Memory B cell (primary cell): ENCODE data around the gene ATP1B3.
"Not testable (repeated sequence)": the region's sequence is repeated elsewhere in the genome, so short reads cannot be mapped to it uniquely, and the experiment has no call there.

Experiments used
- ATAC-seq: fragments of 150-1000 bp; cut with Tn5 transposase; 2 replicates; pipeline ENCODE4 v1.10.0; 2021; ENCODE audit warnings: low read depth, mild to moderate bottlenecking, moderate library complexity
- DNase-seq, 2 donors: peaks; one replicate each; pipeline ENCODE4 v3.0.0; 2022; ENCODE audit warnings: low spot score in 2 of 2
- H3K27ac Mint-ChIP-seq: one replicate; pipeline ENCODE4 v1.8.0; 2022; ENCODE audit warnings: mild to moderate bottlenecking, moderate library complexity, mixed read lengths
- H3K27me3 Mint-ChIP-seq: one replicate; pipeline ENCODE4 v1.8.0; 2022; ENCODE audit warnings: mixed read lengths
- H3K36me3 Mint-ChIP-seq: one replicate; pipeline ENCODE4 v1.8.0; 2022; ENCODE audit warnings: mild to moderate bottlenecking, mixed read lengths
- H3K4me1 Mint-ChIP-seq: one replicate; pipeline ENCODE4 v1.8.0; 2022; ENCODE audit warnings: mixed read lengths
- H3K4me3 Mint-ChIP-seq: one replicate; pipeline ENCODE4 v1.8.0; 2022; ENCODE audit warnings: mild to moderate bottlenecking, moderate library complexity, mixed read lengths
- H3K9me3 Mint-ChIP-seq: one replicate; pipeline ENCODE4 v1.8.0; 2022; ENCODE audit warnings: mixed read lengths

Gene ATP1B3

GRCh38 chr3:141876381-141876890 lies at the start of gene ATP1B3:
Gene ATP1B3, plus strand, starts transcription at chr3:141876643. Its CDS starts 159 bp downstream, at chr3:141876802.
- H3K9me3 Mint-ChIP-seq, result no peaks in the 10 kb centered on the region
- DNase-seq (peak; percentile 76 to 82), ATAC-seq (peak; percentile 77)
- peaks cover 12% of the 10 kb centered on the region for H3K4me1 Mint-ChIP-seq
- peak within 1 kb of the TSS; percentile 80 for H3K27ac Mint-ChIP-seq
- peak within 1 kb of the TSS; percentile 92 for H3K4me3 Mint-ChIP-seq
- H3K36me3 Mint-ChIP-seq, result no peaks in the 10 kb centered on the region
- no peaks in the 10 kb centered on the region for H3K27me3 Mint-ChIP-seq

DNA sequence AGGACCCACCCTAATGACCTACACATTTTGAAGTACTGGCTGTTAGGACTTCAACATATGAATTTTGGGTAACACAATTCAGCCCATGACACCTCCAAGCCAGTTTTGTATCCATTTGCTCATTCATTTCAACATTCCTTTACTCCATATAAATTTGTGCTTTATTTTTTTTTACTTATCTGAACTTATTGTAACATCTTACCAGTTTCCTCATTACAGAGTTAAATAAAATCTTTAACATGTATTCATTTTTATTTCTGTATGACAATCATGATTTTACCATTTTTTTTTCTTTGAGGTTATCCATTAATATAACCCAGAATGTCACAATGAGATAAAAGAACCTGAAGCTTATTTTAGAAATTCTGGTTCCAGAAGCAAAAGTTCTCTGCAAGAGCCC lies 48.0 kb upstream of the ATP1B3 start:
- Mint-ChIP-seq H3K4me1 (no peaks in the 10 kb centered on the region), H3K4me3 (no peak overlapping the region), H3K27ac (no peak overlapping the region), H3K27me3 (peaks cover 3% of the 10 kb centered on the region), H3K9me3 (no peaks in the 10 kb centered on the region), H3K36me3 (no peaks in the 10 kb centered on the region)
- ATAC-seq (no peak), DNase-seq (no peak)

DNA sequence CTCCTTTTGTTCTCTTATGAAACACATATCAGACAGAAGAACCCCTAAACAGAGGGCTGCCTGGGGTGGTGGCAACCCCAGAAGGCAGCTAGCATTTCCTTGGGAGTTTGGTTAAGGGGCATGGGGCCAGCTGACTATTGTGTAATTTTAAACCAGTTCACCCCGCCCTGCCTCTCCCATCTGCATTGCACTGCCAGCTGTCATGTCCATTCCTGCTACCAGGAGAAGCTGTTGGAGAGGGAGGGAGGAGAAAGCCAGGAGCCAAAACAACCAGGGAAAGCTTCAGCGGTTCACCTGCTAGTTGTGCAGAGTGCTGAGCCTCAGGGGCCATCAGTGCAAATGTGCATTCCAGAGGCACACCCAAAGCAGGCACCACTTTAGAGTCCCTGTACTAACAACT lies 47.6 kb upstream of the ATP1B3 start:
- H3K4me3 Mint-ChIP-seq, result no peak overlapping the region
- H3K27me3 Mint-ChIP-seq, result peaks cover 3% of the 10 kb centered on the region
- DNase-seq (no peak), ATAC-seq (no peak)
- no peak overlapping the region for H3K27ac Mint-ChIP-seq
- no peaks in the 10 kb centered on the region for H3K9me3 Mint-ChIP-seq
- H3K4me1 Mint-ChIP-seq, result no peaks in the 10 kb centered on the region
- no peaks in the 10 kb centered on the region for H3K36me3 Mint-ChIP-seq

DNA sequence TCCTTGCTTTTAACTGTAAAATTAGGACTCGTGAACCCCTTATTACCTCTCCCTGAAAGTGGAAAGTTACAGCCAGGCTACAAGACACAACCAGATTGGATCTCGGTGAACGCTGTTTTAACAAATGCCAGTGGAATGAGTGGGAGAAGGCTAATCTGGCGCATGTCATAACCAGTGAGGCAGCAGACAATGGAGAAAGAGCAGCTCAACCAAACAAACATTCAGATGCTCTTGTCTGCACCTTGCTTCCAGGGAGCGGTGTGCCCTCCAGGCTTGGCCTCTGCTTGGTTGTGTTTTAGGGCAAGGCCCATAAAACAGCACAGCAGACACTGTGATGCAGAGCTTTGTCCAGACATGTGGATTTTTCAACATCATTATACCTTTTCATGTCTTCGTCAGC lies 45.9 kb upstream of the ATP1B3 start:
- peaks cover 2% of the 10 kb centered on the region for H3K9me3 Mint-ChIP-seq
- peaks cover 3% of the 10 kb centered on the region for H3K27me3 Mint-ChIP-seq
- ATAC-seq, result no peak
- H3K36me3 Mint-ChIP-seq, result no peaks in the 10 kb centered on the region
- no peak overlapping the region for H3K27ac Mint-ChIP-seq
- no peaks in the 10 kb centered on the region for H3K4me1 Mint-ChIP-seq
- no peak for DNase-seq
- H3K4me3 Mint-ChIP-seq, result no peak overlapping the region

DNA sequence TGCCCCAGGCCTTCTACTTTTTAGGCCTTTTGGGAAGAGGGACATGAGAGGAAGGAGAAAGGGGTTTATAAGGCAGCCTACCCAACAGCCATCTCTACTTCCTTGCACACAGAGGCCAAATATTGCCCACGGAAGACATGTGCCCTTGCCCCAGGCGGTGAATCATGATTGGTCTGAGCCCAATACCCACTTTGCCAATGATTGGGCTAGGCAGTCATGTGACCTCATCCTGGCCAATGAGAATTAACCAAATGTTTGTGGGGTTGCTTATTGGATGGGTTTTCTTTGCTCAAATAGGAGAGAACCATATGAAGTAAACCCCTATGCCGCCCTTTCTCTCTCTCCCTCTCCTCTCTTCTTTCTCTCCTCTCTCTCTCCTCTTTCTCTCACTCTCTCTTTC lies 42.2 kb upstream of the ATP1B3 start:
- Mint-ChIP-seq H3K36me3 (no peaks in the 10 kb centered on the region), H3K27ac (no peak overlapping the region), H3K4me1 (no peaks in the 10 kb centered on the region), H3K27me3 (peaks cover 3% of the 10 kb centered on the region), H3K4me3 (no peak overlapping the region), H3K9me3 (peaks cover 2% of the 10 kb centered on the region)
- DNase-seq (no peak), ATAC-seq (no peak)

DNA sequence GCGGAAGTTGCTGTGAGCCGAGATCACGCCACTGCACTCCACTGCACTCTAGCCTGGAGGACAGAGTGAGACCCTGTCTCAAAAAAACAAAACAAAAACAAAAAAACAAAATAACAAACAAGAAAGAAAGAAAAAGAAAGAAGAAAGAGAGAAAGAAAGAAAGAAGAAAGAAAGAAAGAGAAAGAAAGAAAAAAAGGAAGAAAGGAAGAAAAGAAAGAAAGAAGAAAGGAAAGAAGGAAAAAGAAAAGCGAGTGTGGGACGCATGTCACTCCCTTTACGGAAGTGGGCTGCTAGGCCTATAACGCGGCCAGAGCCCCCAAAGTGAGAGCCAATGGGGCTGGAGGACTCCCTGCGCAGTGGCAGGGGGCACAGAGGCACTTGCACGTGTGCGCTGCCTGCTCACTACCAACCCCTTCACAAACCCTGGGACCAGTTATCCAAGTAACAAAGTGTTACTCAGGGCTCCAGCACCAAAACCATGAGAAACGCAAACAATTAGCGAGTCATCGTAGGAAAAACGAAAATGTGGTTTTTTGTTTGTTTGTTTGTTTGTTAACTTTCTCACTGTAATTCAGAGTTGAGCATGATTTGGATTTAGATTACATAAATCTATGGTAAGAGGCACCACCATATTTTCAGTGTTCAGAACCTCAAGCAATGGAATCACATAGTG lies 40.8 kb upstream of the ATP1B3 start:
- Mint-ChIP-seq H3K27me3 (peaks cover 3% of the 10 kb centered on the region), H3K9me3 (peaks cover 2% of the 10 kb centered on the region), H3K36me3 (no peaks in the 10 kb centered on the region), H3K4me3 (no peak overlapping the region), H3K27ac (no peak overlapping the region), H3K4me1 (no peaks in the 10 kb centered on the region)
- ATAC-seq, result no peak
- no peak for DNase-seq

DNA sequence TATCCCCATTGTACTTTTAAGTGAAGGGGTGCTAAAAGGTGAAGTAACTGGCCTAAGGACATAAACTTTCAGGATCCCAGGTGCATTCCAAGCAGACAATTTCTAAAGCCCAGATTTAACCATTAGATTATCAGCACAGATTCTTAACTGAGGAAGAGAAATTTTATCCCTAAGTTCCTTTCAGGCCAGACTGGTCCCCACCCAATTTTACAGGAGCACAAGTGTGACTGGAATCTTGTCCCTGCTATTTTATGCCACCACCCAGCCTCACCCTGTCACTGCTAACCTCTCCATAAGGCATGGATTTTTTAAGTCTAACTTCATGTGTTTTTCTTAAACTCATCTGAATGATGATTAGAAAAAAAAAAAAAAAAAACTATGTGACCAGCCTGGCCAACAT lies 37.1 kb upstream of the ATP1B3 start:
- Mint-ChIP-seq H3K27ac (no peak overlapping the region), H3K27me3 (peaks cover 4% of the 10 kb centered on the region), H3K4me1 (no peaks in the 10 kb centered on the region), H3K4me3 (no peak overlapping the region), H3K36me3 (no peaks in the 10 kb centered on the region), H3K9me3 (peaks cover 2% of the 10 kb centered on the region)
- DNase-seq, result no peak
- no peak for ATAC-seq

GRCh38 chr3:141840737-141841544 lies 35.5 kb upstream of the ATP1B3 start:
- Mint-ChIP-seq H3K9me3 (no peaks in the 10 kb centered on the region), H3K4me1 (no peaks in the 10 kb centered on the region), H3K27me3 (peaks cover 4% of the 10 kb centered on the region), H3K36me3 (no peaks in the 10 kb centered on the region), H3K27ac (no peak overlapping the region), H3K4me3 (no peak overlapping the region)
- ATAC-seq (no peak), DNase-seq (no peak)

- Mint-ChIP-seq H3K4me3 (no peak overlapping the region), H3K9me3 (no peaks in the 10 kb centered on the region), H3K36me3 (no peaks in the 10 kb centered on the region), H3K4me1 (no peaks in the 10 kb centered on the region), H3K27ac (no peak overlapping the region), H3K27me3 (peaks cover 7% of the 10 kb centered on the region)
- DNase-seq, result no peak
- no peak for ATAC-seq
Measured at GRCh38 chr3:141844108-141844507, 32.3 kb upstream of the ATP1B3 start.

GRCh38 chr3:141844812-141845211 lies 31.6 kb upstream of the ATP1B3 start:
- no peak for ATAC-seq
- peaks cover 4% of the 10 kb centered on the region for H3K4me1 Mint-ChIP-seq
- DNase-seq, result no peak
- H3K27ac Mint-ChIP-seq, result no peak overlapping the region
- peaks cover 3% of the 10 kb centered on the region for H3K36me3 Mint-ChIP-seq
- H3K27me3 Mint-ChIP-seq, result peaks cover 11% of the 10 kb centered on the region
- H3K4me3 Mint-ChIP-seq, result no peak overlapping the region
- H3K9me3 Mint-ChIP-seq, result no peaks in the 10 kb centered on the region

DNA sequence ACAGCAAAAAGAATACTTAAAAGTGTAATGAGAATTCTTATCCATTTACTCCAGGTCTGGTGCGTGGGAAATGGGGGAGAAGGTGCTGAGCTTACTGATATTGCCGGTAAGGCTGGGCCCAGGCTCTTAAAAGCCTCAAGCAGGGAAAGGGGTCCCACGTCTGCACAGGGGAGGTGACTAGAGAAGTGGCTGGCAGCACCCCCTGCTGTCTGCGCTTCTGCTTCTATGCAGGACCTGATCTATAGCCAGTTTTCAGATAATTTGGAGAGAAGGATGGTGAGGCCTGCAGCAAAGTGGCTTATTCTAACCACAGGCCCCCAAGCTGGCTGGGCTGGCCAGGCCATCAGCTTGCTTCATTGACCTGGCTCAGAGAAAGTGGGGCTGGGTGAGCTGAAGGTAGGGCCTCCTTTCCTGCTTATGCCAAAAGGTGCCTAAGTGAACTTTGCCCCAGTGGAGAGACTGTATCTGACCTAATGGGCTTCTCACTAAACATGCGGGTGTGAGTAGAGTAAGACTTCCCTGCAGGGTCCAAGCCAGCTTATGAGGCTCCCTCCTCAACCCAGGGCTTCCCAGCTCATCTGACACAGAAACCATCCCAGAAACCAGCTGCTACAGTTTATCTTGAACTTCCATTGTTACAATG lies 30.9 kb upstream of the ATP1B3 start:
- DNase-seq (no peak), ATAC-seq (no peak)
- Mint-ChIP-seq H3K27ac (no peak overlapping the region), H3K9me3 (no peaks in the 10 kb centered on the region), H3K4me3 (no peak overlapping the region), H3K27me3 (peaks cover 11% of the 10 kb centered on the region), H3K4me1 (peaks cover 4% of the 10 kb centered on the region), H3K36me3 (peaks cover 3% of the 10 kb centered on the region)

- Mint-ChIP-seq H3K9me3 (no peaks in the 10 kb centered on the region), H3K27me3 (peaks cover 9% of the 10 kb centered on the region), H3K4me1 (peaks cover 4% of the 10 kb centered on the region), H3K27ac (no peak overlapping the region), H3K36me3 (peaks cover 3% of the 10 kb centered on the region), H3K4me3 (no peak overlapping the region)
- no peak for DNase-seq
- no peak for ATAC-seq
Measured at GRCh38 chr3:141846050-141846433, 30.4 kb upstream of the ATP1B3 start.

DNA sequence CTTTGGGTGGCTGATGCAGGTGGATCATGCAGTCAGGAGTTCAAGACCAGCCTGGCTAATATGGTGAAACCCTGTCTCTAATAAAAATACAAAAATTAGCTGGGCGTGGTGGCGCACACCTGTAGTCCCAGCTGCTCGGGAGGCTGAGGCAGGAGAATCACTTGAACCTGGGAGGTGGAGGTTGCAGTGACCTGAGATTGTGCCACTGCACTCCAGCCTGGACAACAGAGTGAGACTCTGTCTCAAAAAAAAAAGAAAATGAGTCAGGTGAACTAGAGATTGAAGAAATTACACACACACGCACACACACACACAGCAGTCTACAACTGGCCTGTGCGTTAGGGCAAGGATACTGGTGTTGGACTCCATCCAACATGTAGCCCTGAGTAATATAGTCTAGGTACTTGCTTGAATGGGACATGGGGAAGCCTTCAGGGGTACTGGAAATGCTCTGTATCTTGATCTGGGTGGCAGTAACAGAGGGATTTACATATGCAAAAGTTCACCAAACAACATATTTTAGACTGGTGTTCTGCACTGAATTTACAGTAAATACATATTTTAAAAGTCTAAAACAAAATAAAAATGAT lies 28.2 kb upstream of the ATP1B3 start:
- H3K27me3 Mint-ChIP-seq, result peaks cover 14% of the 10 kb centered on the region
- not testable (repeated sequence) for H3K27ac Mint-ChIP-seq, H3K4me1 Mint-ChIP-seq, H3K36me3 Mint-ChIP-seq, H3K4me3 Mint-ChIP-seq, DNase-seq, H3K9me3 Mint-ChIP-seq, ATAC-seq
